ENCODE results near the gene CYP3A4.
"Not testable (repeated sequence)": the region's sequence is repeated elsewhere in the genome, so short reads cannot be mapped to it uniquely, and the experiment has no call there.

Gene CYP3A4

DNA sequence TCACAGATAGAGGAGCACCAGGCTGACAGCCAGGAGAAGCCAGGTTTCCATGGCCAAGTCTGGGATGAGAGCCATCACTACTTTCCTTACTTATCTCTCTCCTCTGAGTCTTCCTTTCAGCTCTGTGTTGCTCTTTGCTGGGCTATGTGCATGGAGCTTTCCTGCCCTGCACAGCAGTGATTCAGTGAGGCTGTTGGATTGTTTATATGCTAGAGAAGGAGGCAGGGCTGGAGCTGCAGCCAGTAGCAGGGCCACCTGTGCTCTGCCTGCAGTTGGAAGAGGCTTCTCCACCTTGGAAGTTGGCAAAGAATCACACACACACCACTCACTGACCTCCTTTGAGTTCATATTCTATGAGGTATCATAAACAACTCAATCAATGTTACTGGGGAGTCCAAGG, at the start of gene CYP3A4:
Gene CYP3A4 (minus strand): TSS at position 178 of the 400 bp plus-strand sequence. CDS start 103 bp downstream, at position 75.
- no peak for DNase-seq

DNA sequence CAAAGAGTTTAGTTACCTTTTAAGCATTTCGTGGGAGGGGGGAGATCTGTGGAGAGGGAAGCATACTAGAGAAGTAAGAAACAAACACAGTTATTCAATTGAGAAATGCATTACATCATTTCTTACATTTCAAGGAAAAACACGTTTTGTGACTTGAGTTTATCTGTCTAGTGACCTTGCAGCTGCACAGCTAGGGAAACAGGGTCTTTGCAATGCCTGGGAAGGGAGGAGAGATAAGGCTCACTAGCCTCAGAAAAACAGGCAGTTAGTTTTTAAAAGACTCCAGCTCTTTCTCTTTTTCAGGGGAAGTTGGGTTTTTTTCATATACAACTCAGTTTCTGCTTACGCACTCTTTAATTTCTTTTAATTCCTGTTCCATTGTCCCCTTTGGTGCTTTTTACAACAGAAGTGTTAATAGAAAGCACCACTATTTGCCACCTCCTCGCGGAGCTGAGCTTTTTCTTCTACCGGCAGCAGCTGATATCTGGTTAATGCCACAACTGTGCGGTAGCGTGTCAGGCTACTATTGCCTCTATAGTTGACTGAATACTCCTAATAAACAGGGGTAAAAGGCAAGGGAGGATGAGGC, 49.4 kb upstream of the CYP3A4 start:
- no peak for DNase-seq

DNA sequence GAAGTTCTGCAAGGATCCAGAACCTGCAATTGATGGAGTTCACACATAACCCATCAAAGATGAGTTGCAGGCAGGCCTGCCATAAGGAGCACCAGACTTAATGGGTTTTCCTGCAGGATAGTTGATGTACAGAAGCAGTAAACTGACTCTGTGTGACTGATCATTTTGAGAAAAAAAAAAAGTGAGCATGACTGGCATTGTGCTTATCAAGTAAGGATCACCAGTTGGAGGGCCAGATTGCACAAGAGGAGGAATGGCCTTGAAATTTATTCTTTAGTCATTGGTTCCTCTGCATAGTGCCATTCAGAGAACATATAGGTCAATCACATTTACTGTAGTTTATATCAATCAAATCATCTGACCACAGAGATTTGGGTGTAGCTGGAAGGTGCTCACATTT, 47.6 kb upstream of the CYP3A4 start:
- no peak for DNase-seq

GRCh38 chr7:99829524-99830160, 45.7 kb upstream of the CYP3A4 start:
- no peak for DNase-seq

GRCh38 chr7:99828811-99829210, 44.8 kb upstream of the CYP3A4 start:
- no peak for DNase-seq

GRCh38 chr7:99827040-99827778, 43.2 kb upstream of the CYP3A4 start:
- no peak for DNase-seq

DNA sequence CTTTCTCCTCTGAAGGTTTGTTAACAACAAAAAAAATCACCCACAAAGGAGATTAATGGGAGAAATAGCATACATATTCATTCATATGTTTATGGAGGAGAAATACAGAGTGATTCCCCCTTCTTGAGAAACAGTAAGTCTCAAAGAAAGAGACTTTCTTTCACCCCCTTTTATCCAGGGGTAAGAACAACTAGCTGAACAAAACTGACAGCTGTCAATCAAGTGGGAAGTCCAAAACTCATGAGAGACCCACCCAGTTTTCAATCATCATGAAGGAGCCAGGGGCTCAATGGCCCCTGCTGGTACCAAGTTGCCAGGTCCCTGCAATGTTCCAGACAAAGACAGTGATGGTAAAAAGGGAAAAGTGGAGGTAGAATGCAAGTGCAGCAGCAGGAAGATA, 41.9 kb upstream of the CYP3A4 start:
- no peak for DNase-seq

DNA sequence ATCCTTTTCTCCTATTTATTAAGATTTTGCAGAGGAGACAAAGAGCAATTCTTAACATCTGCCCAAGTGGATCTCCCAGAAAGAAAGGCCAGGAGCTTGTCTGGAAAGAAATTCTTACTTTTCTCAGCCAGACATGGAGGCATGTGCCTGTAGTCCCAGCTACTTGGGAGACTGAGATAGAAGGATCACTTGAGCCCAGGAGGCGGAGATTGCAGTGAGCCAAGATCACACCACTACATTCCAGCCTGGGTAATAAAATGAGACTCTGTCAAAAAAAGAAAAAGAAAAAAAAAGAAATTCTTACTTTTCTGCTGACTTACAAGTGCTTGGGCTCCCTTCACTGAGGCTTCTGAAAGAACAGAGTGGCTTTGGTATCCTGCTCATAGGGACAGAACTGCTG, 41.5 kb upstream of the CYP3A4 start:
- no peak for DNase-seq

- no peak for DNase-seq
These were observed 40.1 kb upstream of the CYP3A4 start for GRCh38 chr7:99824091-99824490.

DNA sequence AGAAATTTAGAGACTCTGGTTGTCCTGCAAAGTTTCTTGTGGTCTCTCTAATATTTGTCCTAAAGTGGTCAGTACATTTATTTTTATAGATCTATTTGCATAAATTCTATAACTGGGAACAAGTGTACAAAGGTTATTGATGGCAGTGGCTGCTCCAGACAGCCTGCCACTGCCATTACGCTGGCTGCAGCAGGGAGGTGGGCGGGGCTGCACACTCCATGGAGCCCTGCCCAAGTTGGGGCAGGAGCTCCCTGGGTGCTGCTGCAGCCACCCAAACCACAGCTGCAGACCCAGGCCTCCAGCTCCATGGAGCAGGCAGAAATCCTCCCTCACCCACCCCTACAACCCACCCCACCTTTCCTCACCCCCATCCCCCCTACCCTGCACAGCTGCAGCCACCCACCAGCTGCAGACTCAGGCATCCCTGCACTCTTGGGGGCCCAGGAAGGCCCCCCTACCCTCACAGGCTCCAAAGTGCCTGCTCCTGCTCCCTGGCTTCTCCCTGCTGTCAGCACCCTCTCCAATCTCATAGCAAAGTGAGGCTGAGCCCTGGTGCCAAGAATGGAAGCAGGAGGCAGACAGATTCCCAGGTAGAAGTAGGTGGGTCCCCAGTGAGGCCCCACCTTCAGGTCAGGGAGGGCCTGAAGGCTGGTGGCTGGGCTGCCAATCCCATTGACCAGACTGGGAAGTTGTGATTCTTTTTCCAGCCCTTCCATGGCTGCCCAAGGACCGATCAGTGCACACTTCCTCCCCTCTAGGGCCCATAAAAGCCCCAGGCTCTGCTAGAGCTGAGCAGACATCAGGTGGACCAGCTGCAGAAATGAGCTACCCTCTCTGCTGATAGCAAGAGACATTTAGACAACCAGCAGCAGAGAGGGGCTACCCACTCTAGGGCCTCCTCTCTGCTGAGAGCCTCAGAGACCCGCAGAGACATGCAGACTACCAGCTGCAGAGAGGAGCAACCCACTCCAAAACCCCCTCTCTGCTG, 39.0 kb upstream of the CYP3A4 start:
- DNase-seq, result no peak

DNA sequence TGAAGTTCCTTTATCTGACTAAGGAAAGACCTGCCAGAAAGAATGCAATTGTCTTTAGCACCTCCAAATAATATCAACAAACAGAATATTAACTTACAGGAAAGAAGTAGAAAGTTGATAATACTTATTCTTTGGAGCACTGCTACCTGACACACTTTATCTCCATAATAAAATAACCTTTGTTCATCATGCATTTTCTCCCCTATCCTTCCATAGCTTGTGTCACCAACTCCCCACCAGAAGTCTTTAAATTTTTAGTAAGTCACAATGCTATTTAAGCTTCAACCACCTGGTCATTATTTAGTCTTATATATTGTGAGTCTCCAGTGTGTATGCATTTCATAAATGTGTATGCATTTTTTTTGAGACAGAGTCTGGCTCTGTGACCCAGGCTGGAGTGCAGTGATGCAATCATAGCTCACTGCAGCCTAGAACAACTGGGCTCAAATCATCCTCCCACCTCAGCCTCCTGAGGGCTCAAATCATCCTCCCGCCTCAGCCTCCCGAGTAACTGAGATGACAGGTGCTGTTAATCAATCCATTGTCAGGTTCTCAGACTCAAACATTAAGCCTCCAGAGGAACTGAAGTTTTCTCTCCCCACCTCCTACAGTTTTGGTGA, 36.5 kb upstream of the CYP3A4 start:
- DNase-seq, result no peak

DNA sequence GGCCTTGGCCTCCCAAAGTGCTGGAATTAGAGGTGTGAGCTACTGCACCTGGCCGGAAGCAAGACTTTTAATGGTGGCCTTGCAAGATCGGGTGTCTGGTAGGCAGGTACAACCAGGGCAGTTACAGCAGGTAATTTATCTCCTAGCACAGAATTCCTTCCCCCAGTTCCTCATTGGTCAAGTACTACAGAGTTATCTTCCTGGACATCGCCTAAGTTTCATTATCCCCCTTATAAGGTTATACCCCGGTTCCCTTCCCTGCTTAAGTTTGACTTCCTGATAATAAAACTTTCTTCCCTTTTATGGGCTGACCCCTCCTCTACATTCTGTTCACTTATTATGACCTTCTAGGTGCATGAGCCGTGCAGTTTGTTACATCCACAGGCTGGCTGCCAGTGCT, 24.8 kb upstream of the CYP3A4 start:
- DNase-seq, result no peak

DNA sequence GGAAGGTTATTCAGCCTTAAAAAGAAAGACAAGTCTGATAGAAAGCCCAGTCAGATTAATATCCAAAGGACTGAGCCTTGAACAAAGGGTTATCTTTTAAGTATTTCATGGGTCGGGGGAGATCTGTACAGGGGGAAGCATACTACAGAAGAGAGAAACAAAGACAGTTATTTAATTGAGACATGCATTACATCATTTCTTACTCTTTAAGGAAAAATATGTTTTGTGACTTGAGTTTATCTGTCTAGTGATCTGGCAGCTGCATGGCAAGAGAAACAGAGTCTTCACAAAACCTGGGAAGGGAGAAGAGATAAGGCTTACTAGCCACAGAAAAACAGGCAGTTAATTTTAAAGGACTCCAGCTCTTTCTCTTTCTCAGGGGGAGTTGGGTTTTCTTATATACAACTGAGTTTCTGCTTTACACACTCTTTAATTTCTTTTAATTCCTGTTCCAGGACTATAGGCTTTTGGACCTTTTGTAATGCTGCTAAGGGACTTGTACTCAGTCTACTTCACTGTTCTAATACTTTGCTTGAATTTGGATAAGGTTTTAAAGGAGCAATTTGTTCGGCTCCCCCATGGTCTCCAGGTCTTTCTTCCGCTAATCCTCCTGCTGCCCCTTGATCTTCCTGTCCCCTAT, 23.0 kb upstream of the CYP3A4 start:
- no peak for DNase-seq

- no peak for DNase-seq
These were observed 21.7 kb upstream of the CYP3A4 start for GRCh38 chr7:99805641-99806040.

DNA sequence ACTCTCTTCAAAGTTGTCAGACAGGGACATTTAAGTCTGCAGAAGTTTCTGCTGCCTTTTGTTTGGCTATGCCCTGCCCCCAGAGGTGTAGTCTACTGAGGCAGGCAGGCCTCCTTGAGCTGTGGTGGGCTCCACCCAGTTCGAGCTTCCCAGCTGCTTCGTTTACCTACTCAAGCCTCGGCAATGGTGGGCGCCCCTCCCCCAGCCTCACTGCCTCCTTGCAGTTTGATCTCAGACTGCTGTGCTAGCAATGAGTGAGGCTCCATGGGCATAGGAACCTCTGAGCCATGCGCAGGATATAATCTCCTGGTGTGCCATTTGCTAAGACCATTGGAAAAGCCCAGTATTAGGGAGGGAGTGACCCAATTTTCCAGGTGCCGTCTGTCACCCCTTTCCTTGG, 19.1 kb upstream of the CYP3A4 start:
- DNase-seq, result not testable (repeated sequence)

GRCh38 chr7:99801407-99801806, 17.4 kb upstream of the CYP3A4 start:
- not testable (repeated sequence) for DNase-seq

GRCh38 chr7:99798972-99799371, 15.0 kb upstream of the CYP3A4 start:
- no peak for DNase-seq

DNA sequence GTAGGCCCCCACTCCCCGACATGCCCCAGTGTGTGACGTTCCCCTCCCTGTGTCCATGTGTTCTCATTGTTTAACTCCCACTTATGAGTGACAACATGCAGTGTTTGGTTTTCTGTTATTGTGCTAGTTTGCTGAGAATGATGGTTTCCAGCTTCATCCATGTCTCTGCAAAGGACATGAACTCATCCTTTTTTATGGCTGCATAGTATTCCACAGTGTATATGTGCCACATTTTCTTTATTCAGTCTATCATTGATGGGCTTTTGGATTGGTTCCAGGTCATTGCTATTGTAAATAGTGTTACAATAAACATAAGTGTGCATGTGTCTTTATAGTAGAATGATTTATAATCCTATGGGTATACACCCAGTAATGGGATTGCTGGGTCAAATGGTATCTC, 11.9 kb upstream of the CYP3A4 start:
- not testable (repeated sequence) for DNase-seq

- DNase-seq, result no peak
These were observed 10.9 kb upstream of the CYP3A4 start for GRCh38 chr7:99794585-99795502.

DNA sequence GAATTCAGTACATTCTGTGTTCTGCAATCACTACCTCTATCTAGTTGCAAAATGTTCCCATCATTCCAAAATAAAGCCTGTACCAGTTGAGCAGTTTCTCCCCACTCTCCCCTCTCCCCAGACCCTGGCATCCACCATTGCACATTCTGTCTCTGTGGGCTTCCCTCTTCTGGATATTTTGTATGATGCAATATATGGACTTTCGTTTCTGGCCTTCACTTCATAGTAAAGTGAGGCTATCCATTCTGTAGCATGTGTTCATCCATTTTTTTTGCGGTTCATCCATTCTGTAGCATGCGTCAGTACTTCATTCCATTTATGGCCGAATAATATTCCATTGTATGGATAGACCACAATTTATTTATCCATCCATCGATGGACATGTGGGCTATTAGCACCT, 9.5 kb upstream of the CYP3A4 start:
- no peak for DNase-seq

DNA sequence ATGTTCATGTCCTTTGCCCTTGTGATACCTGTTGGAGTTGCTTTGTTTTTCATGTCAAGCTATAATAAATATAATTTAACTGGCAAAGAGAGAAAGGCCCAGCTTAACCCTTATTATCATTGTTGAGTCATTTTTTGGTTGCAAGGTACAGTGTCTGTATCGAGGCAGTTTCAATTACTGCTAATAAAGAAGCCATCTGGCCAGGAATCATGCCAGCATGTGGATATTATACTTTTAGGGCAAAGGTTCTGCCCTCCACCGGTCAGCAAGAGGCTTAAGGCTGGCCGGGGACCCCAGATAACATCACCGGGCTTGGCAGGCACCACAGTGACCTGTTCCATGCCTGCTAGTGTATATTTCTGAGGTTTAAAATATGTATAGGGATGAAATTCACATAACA, 9.0 kb upstream of the CYP3A4 start:
- no peak for DNase-seq

All from stimulated activated naive CD4-positive, alpha-beta T cell treated with Interleukin-2 at 50 U/mL for 16 hours (primary cell).